NB4 (cell line): ENCODE results near the gene RRN3.
"Not testable (repeated sequence)": the region's sequence is repeated elsewhere in the genome, so short reads cannot be mapped to it uniquely, and the experiment has no call there.

ENCODE experiments used
- DNase-seq: peaks from one replicate; pipeline ENCODE4 v3.0.0; 2010; ENCODE audit warnings: low read depth
- H3K4me3 ChIP-seq: one replicate; pipeline ENCODE4 v1.5.1; 2011; ENCODE audit warnings: mild to moderate bottlenecking, low read depth, low read length, moderate library complexity
- MYC ChIP-seq: IDR thresholded peaks from 2 replicates; pipeline ENCODE4 v1.6.1; 2011; ENCODE audit warnings: low read depth, low read length
- POLR2A ChIP-seq: IDR thresholded peaks from 2 replicates; pipeline ENCODE4 v1.6.1; 2011; ENCODE audit warnings: mild to moderate bottlenecking; ENCODE audit not compliant: insufficient read length; ENCODE audit errors: extremely low read depth
- TF ChIP-seq, protein P1 (sequence below): IDR thresholded peaks from 2 replicates; pipeline ENCODE4 v1.6.1; 2011; ENCODE audit warnings: low read depth, low read length
- TF ChIP-seq, protein P2 (sequence below): IDR thresholded peaks from one replicate; pipeline ENCODE4 v1.5.1; 2012; ENCODE audit warnings: low read depth, low read length

RRN3 gene

DNA sequence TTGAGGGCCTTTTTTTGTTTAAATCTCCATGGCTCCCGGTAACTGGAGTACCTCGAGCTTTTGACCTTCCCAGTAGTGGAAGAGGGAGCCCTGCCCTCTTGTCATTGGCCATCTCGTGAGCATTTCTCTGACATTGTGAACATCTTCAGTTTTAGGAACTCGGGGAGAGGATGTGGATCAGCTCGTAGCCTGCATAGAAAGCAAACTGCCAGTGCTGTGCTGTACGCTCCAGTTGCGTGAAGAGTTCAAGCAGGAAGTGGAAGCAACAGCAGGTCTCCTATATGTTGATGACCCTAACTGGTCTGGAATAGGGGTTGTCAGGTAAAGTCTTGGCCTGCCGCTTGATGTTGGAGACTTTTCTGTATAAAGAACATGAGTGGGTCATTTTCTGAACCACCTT is 62.5 kb downstream of the RRN3 start:
- H3K4me3 ChIP-seq: no peak overlapping the region
- DNase-seq: no peak
- TF ChIP-seq, protein P1, sequence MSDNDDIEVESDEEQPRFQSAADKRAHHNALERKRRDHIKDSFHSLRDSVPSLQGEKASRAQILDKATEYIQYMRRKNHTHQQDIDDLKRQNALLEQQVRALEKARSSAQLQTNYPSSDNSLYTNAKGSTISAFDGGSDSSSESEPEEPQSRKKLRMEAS: no peak
- TF ChIP-seq MYC (no peak), POLR2A (no peak)
- TF ChIP-seq, protein P2, sequence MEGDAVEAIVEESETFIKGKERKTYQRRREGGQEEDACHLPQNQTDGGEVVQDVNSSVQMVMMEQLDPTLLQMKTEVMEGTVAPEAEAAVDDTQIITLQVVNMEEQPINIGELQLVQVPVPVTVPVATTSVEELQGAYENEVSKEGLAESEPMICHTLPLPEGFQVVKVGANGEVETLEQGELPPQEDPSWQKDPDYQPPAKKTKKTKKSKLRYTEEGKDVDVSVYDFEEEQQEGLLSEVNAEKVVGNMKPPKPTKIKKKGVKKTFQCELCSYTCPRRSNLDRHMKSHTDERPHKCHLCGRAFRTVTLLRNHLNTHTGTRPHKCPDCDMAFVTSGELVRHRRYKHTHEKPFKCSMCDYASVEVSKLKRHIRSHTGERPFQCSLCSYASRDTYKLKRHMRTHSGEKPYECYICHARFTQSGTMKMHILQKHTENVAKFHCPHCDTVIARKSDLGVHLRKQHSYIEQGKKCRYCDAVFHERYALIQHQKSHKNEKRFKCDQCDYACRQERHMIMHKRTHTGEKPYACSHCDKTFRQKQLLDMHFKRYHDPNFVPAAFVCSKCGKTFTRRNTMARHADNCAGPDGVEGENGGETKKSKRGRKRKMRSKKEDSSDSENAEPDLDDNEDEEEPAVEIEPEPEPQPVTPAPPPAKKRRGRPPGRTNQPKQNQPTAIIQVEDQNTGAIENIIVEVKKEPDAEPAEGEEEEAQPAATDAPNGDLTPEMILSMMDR: no peak

DNA sequence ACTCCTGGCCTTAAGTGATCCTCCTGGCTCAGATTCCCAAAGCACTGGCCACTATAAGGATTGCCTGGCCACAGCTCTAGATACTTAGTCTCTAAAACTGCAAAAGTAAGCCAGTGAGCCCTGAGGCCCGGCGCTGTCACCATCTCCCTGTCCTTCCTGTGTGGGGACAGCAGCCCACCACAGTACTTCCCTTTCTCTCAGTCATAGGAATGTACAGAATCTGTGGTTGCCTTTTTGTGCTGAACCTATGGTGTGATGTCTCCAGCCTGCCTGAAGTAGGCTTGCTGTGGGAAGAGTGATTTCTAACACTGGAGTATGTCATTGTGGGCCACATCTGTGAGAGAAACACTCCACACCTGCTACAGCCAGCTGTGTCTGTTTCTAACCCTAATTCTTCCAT is 62.9 kb downstream of the RRN3 start:
- DNase-seq: peak; percentile 73
- no peak overlapping the region for H3K4me3 ChIP-seq
- TF ChIP-seq POLR2A (no peak), MYC (no peak)
- TF ChIP-seq, protein P1: no peak
- TF ChIP-seq, protein P2: no peak

DNA sequence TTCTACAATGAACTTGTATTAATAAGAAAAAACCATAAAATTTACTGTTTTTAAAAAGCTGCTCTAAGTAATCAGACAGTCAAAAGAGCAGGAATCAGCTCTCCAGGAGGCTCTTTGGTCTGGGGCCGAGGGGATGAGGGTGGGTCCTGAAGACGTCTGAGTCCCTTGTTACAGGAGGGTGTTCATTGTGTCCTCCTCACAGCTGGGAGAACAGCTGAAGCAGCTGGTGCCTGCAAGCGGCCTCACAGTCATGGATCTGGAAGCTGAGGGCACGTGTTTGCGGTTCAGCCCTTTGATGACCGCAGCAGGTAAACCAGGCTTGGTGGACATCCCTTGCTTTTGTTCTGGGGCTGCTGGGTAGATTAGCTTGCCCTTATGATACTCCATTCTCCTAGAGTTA is 64.3 kb downstream of the RRN3 start:
- not testable (repeated sequence) for H3K4me3 ChIP-seq

DNA sequence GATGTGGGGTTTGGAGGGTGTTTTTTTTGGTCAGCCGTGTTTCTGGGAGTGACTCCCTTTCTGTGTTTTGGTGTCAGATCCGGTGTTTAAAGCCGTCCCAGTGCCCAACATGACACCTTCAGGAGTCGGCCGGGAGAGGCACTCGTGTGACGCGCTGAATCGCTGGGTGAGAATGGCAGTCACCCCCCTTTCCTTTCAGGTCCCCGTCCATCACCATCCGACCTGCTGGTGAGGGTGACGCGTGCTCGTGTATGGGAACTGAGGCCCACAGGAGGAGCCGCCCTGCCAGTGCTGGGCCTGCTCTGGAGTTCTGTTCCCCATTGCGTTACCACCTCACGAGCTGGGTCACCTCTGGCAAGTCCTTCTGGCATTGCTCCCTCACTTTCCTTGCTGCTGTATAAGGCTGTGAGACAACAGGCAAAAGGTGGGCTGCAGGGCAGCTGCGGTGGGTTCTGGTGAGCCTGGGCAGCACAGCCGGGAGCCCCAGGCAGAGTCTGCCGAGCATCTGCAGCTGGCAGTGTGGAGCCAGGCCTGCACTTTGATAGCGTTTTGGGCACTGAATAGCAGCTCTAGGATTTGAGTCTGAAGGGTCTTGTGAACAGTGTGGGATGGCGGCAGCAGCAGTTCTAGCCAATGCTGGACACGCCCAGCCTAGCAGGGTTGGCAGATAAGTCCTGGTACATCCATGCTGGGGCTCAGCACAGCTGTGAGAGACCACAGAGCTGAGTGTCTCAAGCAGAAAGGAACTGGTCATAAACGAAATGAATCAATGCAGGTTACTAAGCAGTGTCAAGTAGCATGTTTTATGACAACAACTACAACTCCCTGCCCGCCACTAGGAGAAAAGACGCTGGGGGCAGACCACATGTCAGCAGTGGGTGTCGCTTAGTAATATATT is 65.0 kb downstream of the RRN3 start:
- not testable (repeated sequence) for DNase-seq, H3K4me3 ChIP-seq

More for the DNA sequence above, 64.3 kb downstream of the RRN3 start:
- not testable (repeated sequence) for DNase-seq

DNA sequence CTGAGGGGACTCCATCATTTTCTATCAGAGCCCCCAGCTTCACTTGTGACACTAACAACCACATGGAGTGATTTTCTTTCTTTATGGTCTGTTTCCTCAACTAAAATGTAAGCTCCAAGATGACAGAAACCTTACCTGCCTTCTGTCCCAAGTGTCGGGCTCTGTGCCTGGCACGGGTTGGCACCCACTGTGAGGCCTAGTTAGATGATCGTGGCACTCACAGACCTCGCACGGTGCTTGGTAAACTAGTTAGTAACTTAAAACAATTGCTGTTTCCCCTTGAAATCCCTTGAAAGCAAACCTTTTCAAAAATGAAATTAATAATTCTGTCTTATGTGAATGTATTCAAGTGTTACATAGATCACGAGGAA is 65.7 kb downstream of the RRN3 start:
- not testable (repeated sequence) for H3K4me3 ChIP-seq, DNase-seq

DNA sequence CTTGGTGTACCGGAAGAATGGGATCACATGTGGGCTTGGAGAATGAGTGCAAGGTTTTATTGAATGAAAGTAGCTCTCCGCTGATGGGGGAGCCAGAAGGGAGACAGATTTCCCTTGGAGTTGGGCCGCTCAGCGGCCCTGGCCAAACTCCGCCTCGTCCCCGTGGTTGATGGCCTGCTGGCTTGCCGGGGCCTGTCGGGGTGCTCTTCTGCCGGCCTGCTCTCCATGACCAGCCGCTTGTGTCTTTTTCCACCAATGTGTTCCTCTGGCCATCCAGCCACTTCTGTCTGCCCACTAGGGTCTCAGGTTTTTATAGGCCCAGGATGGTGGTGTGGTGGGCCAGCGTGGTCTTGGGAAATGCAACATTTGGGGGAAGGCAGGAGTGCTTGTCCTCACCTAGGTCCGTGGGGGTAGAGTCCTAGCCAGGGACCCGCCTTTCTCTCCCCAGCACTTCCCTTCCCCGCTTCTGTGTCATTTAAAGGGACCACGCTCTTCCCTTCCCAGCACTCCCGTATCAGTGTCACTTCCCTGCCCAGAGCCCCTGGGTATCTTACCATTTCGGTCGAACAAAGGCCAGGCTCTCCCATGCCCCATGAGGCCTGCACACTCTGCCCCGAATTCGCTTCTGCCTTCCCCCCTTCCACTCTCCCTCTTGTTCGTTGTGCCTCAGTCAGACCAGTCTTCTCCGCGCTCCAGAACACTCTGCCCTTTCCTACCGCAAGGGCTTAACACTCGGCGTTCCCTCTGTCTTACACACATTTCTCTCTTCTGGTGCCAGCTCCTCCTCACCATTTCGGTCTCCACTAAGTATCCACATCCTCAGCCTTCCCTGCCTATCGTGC is 66.3 kb downstream of the RRN3 start:
- H3K4me3 ChIP-seq, DNase-seq: not testable (repeated sequence)

DNA sequence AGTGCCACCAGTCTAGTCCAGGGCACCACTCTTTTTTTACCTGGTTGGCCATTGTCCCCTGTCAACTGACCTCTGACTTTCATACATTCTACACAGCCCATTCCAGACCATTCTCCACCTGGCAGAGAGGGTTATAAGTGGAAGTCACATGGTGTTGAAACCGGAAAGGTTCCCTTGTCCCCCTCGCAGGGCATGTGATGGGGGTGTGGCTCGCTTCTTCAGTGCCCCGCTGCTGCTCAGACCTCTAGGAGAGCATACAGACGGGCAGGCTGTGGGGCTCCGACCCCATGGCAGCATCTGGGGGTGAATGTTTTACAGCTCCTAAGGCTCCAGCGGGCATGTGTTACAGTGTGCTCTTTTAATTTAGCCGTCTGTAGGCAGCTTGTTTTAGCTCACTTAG is 67.0 kb downstream of the RRN3 start:
- H3K4me3 ChIP-seq, DNase-seq: not testable (repeated sequence)

DNA sequence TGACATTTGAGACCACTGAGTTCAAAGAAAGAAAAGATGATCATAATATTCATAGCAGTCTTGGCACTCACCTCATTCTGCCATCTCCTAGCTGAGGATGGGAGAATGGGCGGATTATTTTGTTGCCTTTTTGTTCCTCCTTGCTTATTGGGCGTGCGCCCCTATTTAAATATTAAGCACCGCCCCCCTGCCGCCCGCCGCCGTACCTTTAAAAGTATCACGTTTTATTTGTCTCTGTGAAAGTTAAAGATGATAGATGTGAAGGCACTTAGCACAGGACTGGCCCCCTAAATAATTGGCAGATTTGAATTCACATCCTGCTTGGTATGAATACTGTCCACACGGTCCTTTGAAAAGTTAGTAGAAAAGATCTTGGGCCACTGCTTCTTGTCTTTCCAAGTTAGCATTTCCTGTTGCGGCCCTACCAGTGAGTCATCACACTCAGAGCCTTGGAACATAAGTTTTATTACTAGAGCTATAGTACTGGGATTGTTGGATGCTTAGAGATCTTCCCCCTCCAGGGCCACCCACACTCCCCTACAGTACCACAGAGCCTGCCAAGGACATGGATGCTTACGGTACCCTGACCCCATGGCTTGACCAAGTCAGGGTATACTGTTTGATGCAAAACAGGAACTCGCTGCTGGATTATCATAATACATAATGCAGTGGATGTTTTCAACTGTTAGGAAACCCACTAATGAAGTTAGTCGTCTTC is 68.7 kb downstream of the RRN3 start:
- DNase-seq, H3K4me3 ChIP-seq: not testable (repeated sequence)

DNA sequence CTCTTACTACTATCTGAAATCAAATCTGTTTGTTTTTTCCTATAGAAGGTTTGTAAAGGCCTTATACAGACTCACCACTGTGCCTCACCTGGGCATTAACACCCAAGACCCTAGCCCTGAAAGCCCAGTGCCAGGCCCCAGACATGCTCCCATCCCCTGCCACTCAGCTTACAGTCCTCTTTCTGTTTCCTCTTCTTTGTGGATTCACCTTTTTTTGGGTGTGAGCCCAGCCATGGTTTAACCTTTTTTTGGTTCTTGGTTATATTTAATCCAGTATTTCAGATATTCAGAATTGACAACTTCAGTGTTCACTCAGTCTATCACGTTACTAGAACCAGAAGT is 69.2 kb downstream of the RRN3 start:
- not testable (repeated sequence) for H3K4me3 ChIP-seq, DNase-seq

DNA sequence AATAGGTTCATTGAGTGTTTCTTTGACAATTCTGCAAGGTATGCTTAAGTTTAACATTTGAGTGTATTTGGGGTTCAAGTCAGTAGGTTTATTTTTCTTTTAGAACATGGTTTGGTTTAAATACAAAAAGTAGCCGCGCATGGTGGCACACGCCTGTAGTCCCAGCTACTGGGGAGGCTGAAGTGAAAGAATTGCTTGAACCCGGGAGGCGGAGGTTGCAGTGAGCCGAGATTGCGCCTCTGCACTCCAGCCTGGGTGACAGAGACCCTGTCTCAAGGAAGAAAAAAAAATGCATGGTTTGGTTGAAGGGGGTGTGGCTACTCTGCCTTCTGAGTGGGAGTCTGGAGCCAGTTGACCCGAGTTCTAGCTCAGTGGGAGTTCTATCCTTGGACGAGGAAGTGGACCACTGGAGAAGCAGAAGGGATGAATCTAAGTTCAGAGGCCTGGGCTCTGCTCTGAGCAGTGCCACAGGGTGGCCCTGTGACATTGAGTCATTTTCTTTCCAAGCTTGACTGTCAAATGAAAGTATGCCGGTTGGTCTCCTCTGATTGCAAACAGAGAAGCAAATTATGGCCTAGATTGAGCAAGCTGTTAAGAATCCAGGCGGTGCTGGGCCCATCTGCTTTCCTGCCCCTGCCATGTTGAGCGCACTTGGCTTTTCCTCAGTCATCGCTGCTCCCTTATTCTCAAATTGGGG is 70.5 kb downstream of the RRN3 start:
- DNase-seq: not testable (repeated sequence)

More for the DNA sequence above, 70.5 kb downstream of the RRN3 start:
- not testable (repeated sequence) for H3K4me3 ChIP-seq
